Stimulated activated CD4-positive, alpha-beta T cell treated with anti-CD3 and anti-CD28 coated beads, Interleukin-4, amount 100 ng/mL, for 48 hours (primary cell): ENCODE results near the gene MTTP.
"Not testable (repeated sequence)": the region's sequence is repeated elsewhere in the genome, so short reads cannot be mapped to it uniquely, and the experiment has no call there.

Experiments
- DNase-seq, 2 donors: peaks; one replicate each; pipeline ENCODE4 v3.0.0-alpha.2; 2020; ENCODE audit warnings: low read depth in 2 of 2

Gene MTTP

GRCh38 chr4:99574530-99575324 is at the start of gene MTTP:
Gene MTTP (plus strand): TSS chr4:99574824. CDS start chr4:99574910, 86 bp downstream.
- DNase-seq, result no peak

- DNase-seq, result no peak
Measured at GRCh38 chr4:99529228-99529627, 45.4 kb upstream of the MTTP start.

GRCh38 chr4:99529956-99530355 is 44.7 kb upstream of the MTTP start:
- DNase-seq, result no peak

- DNase-seq, result not testable (repeated sequence)
Measured at GRCh38 chr4:99534699-99535098, 39.9 kb upstream of the MTTP start.

GRCh38 chr4:99536271-99536670 is 38.4 kb upstream of the MTTP start:
- no peak for DNase-seq

- DNase-seq, result no peak
Measured at GRCh38 chr4:99536848-99537247, 37.8 kb upstream of the MTTP start.

GRCh38 chr4:99537674-99538073 is 37.0 kb upstream of the MTTP start:
- DNase-seq, result no peak

- no peak for DNase-seq
Measured at GRCh38 chr4:99540277-99540939, 34.2 kb upstream of the MTTP start.

- no peak for DNase-seq
Measured at GRCh38 chr4:99552872-99553271, 21.8 kb upstream of the MTTP start.

- peak; percentile 89 to 94 for DNase-seq
Measured at GRCh38 chr4:99563310-99564186, 11.1 kb upstream of the MTTP start, which contains the start of gene TRMT10A. Gene TRMT10A (minus strand): TSS chr4:99564039. CDS start chr4:99559338, 4,701 bp downstream.

GRCh38 chr4:99564921-99565320 is 9.7 kb upstream of the MTTP start:
- no peak for DNase-seq

GRCh38 chr4:99571883-99572282 is 2.7 kb upstream of the MTTP start:
- no peak for DNase-seq

- no peak for DNase-seq
Measured at GRCh38 chr4:99572527-99573240, 1.9 kb upstream of the MTTP start.

- DNase-seq, result no peak
Measured at GRCh38 chr4:99573735-99574368, 772 bp upstream of the MTTP start.

GRCh38 chr4:99578714-99579113 is 4.1 kb downstream of the MTTP start:
- DNase-seq, result no peak

- no peak for DNase-seq
Measured at GRCh38 chr4:99585516-99585915, 10.9 kb downstream of the MTTP start.

GRCh38 chr4:99586322-99586721 is 11.7 kb downstream of the MTTP start:
- DNase-seq, result no peak

GRCh38 chr4:99586797-99587196 is 12.2 kb downstream of the MTTP start:
- no peak for DNase-seq

- no peak for DNase-seq
Measured at GRCh38 chr4:99587309-99587708, 12.7 kb downstream of the MTTP start.

- no peak for DNase-seq
Measured at GRCh38 chr4:99587803-99588202, 13.2 kb downstream of the MTTP start.

- DNase-seq, result no peak
Measured at GRCh38 chr4:99591757-99592156, 17.1 kb downstream of the MTTP start.
